SU-DHL-6 (cell line): Measurements from ENCODE around the gene CALHM3.

Source experiments
- H2AFZ ChIP-seq: fragments of 200-600 bp; sonication (generic); 2 replicates; pipeline ENCODE4 v1.6.1; 2014; ENCODE audit warnings: low read depth, mild to moderate bottlenecking, moderate library complexity, mixed read lengths, antibody characterized with exemption, low read length; ENCODE audit not compliant: severe bottlenecking
- H3F3A ChIP-seq: fragments of 200-600 bp; shearing (Covaris generic); 2 replicates; pipeline ENCODE4 v1.6.0; 2016; ENCODE audit warnings: antibody characterized with exemption, mild to moderate bottlenecking; ENCODE audit not compliant: insufficient read depth
- H3K27ac ChIP-seq: fragments of 200-600 bp; sonication (generic); 2 replicates; pipeline ENCODE4 v1.5.1; 2016; ENCODE audit warnings: low read depth, mild to moderate bottlenecking, low read length, moderate library complexity, mixed read lengths
- H3K27me3 ChIP-seq: fragments of 200-600 bp; sonication (generic), shearing (Covaris generic); 2 replicates; pipeline ENCODE4 v1.6.0; 2014; ENCODE audit warnings: mild to moderate bottlenecking, low read length
- H3K36me3 ChIP-seq: fragments of 200-600 bp; sonication (generic); 2 replicates; pipeline ENCODE4 v1.6.1; 2014; ENCODE audit warnings: mild to moderate bottlenecking, low read length, mixed read lengths
- H3K4me2 ChIP-seq: fragments of 300-600, 200-600 bp; shearing (Covaris generic), sonication (generic); 2 replicates; pipeline ENCODE4 v1.6.0; 2014; ENCODE audit warnings: low read length, low read depth, mild to moderate bottlenecking; ENCODE audit not compliant: poor library complexity, severe bottlenecking
- H3K4me3 ChIP-seq: fragments of 200-600 bp; sonication (generic); 2 replicates; pipeline ENCODE4 v1.5.1; 2014; ENCODE audit warnings: antibody characterized with exemption, low read length, mild to moderate bottlenecking, mixed read lengths; ENCODE audit not compliant: insufficient read depth, poor library complexity, severe bottlenecking
- H3K79me2 ChIP-seq: fragments of 200-600 bp; sonication (generic); 2 replicates; pipeline ENCODE4 v1.6.1; 2014; ENCODE audit warnings: mild to moderate bottlenecking, low read length, moderate library complexity; ENCODE audit not compliant: insufficient read depth
- H3K9ac ChIP-seq: fragments of 200-600 bp; sonication (generic); 2 replicates; pipeline ENCODE4 v1.7.0; 2014; ENCODE audit warnings: mild to moderate bottlenecking, low read length
- H3K9me2 ChIP-seq: fragments of 200-600 bp; sonication (generic); replicated peaks from 2 replicates; pipeline ENCODE4 v1.6.1; 2014; ENCODE audit warnings: low read length; ENCODE audit not compliant: insufficient read depth
- H3K9me3 ChIP-seq: fragments of 200-600 bp; sonication (generic); 2 replicates; pipeline ENCODE4 v1.6.1; 2014; ENCODE audit warnings: low read length, mixed read lengths; ENCODE audit not compliant: insufficient read depth
- H4K20me1 ChIP-seq: fragments of 200-600 bp; sonication (generic); 2 replicates; pipeline ENCODE4 v1.6.1; 2014; ENCODE audit warnings: low read depth, mild to moderate bottlenecking, antibody characterized with exemption, low read length, moderate library complexity, mixed read lengths
- CTCF ChIP-seq: fragments of 200-600 bp; sonication (generic); IDR thresholded peaks from one replicate; pipeline ENCODE4 v1.5.1; 2017; ENCODE audit warnings: antibody characterized with exemption, mild to moderate bottlenecking, low read length, moderate library complexity; ENCODE audit not compliant: insufficient read depth, poor library complexity, severe bottlenecking
- EZH2phosphoT487 ChIP-seq: fragments of 200-600 bp; sonication (generic), shearing (Covaris generic); conservative IDR thresholded peaks from 2 replicates; pipeline ENCODE4 v1.6.1; 2018; ENCODE audit warnings: mild to moderate bottlenecking, antibody characterized with exemption, low read length, moderate library complexity, mixed read lengths

Gene CALHM3

GRCh38 chr10:103439776-103440175 lies 39.3 kb downstream of the CALHM3 start:
- no peaks in the 10 kb centered on the region for H3K79me2 ChIP-seq
- no peak overlapping the region for H3K4me3 ChIP-seq
- TF ChIP-seq EZH2phosphoT487: no peak
- no peak for TF ChIP-seq CTCF
- peaks cover 10% of the 10 kb centered on the region; the same call in 1 of the 2 replicates for H3K36me3 ChIP-seq
- no peaks in the 10 kb centered on the region for H3K27me3 ChIP-seq
- no peaks in the 10 kb centered on the region for H3K9me2 ChIP-seq
- H4K20me1 ChIP-seq: no peaks in the 10 kb centered on the region
- H3K9ac ChIP-seq: no peak overlapping the region
- no peak overlapping the region for H2AFZ ChIP-seq
- H3K27ac ChIP-seq: no peak overlapping the region
- H3K4me2 ChIP-seq: no peak overlapping the region
- no peaks in the 10 kb centered on the region for H3K9me3 ChIP-seq
- H3F3A ChIP-seq: no peaks in the 10 kb centered on the region

- no peak overlapping the region for H3K4me2 ChIP-seq
- no peaks in the 10 kb centered on the region for H3K79me2 ChIP-seq
- H3K9me3 ChIP-seq: no peaks in the 10 kb centered on the region
- no peak overlapping the region for H3K27ac ChIP-seq
- no peak overlapping the region for H3K4me3 ChIP-seq
- H3K9me2 ChIP-seq: no peaks in the 10 kb centered on the region
- TF ChIP-seq CTCF (no peak), EZH2phosphoT487 (no peak)
- H3K36me3 ChIP-seq: peaks cover 19% of the 10 kb centered on the region
- H3F3A ChIP-seq: no peaks in the 10 kb centered on the region
- H3K9ac ChIP-seq: no peak overlapping the region
- no peaks in the 10 kb centered on the region for H3K27me3 ChIP-seq
- H4K20me1 ChIP-seq: no peaks in the 10 kb centered on the region
- H2AFZ ChIP-seq: no peak overlapping the region
Measured at GRCh38 chr10:103433858-103434257, 45.2 kb downstream of the CALHM3 start.

- Histone ChIP-seq H3F3A (no peaks in the 10 kb centered on the region), H3K27ac (no peak overlapping the region), H3K27me3 (no peaks in the 10 kb centered on the region), H3K4me3 (no peak overlapping the region), H3K36me3 (peaks cover 26% of the 10 kb centered on the region), H3K9me3 (no peaks in the 10 kb centered on the region), H3K9me2 (no peaks in the 10 kb centered on the region), H3K4me2 (no peak overlapping the region), H2AFZ (no peak overlapping the region), H3K79me2 (no peaks in the 10 kb centered on the region), H4K20me1 (no peaks in the 10 kb centered on the region), H3K9ac (no peak overlapping the region)
- TF ChIP-seq CTCF (no peak), EZH2phosphoT487 (no peak)
Measured at GRCh38 chr10:103431902-103432301, 47.1 kb downstream of the CALHM3 start.
